Measurements from ENCODE around the gene KCNJ9. TPM values are rescaled to one million over a fixed set of nuclear protein-coding genes. Genes with fewer than 3 reads are reported as not detected.

The KCNJ9 gene
- total RNA-seq, 1 experiment from 2014 or later = 0.09 TPM

DNA sequence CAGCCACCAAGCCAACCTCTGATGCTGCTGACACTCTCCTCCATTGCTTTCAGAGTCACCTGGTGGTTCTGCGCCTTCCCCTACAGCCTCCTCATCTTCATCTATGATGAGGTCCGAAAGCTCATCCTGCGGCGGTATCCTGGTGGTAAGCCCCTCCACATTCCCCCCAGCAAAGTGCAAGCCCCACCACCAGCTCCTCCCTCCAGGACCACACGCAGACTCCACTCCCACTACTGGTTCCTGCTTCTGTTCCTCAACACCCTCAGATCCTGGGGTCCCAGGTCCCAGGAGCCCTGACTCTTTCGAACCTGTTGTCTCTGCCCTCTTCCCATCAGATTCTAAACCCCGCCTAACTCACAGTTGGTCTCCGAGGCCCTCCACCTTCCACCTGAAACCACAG lies 58.5 kb downstream of the KCNJ9 start (continued):
- TF ChIP-seq, protein P1, sequence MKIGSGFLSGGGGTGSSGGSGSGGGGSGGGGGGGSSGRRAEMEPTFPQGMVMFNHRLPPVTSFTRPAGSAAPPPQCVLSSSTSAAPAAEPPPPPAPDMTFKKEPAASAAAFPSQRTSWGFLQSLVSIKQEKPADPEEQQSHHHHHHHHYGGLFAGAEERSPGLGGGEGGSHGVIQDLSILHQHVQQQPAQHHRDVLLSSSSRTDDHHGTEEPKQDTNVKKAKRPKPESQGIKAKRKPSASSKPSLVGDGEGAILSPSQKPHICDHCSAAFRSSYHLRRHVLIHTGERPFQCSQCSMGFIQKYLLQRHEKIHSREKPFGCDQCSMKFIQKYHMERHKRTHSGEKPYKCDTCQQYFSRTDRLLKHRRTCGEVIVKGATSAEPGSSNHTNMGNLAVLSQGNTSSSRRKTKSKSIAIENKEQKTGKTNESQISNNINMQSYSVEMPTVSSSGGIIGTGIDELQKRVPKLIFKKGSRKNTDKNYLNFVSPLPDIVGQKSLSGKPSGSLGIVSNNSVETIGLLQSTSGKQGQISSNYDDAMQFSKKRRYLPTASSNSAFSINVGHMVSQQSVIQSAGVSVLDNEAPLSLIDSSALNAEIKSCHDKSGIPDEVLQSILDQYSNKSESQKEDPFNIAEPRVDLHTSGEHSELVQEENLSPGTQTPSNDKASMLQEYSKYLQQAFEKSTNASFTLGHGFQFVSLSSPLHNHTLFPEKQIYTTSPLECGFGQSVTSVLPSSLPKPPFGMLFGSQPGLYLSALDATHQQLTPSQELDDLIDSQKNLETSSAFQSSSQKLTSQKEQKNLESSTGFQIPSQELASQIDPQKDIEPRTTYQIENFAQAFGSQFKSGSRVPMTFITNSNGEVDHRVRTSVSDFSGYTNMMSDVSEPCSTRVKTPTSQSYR (CRISPR knock-in tag; IDR thresholded peaks at IDR 0.05) = no peak
- no peak for TF ChIP-seq SMAD4 (CRISPR knock-in tag; IDR thresholded peaks at IDR 0.05)
- TF ChIP-seq CREB1 (CRISPR knock-in tag; IDR thresholded peaks at IDR 0.05) = no peak
- TF ChIP-seq TP53 (CRISPR knock-in tag; IDR thresholded peaks at IDR 0.05) = no peak
- TF ChIP-seq FOXK1 (CRISPR knock-in tag; IDR thresholded peaks at IDR 0.05) = no peak
- no peak for TF ChIP-seq TEAD4 (CRISPR knock-in tag; IDR thresholded peaks at IDR 0.05)
- no peak for TF ChIP-seq ZNF121 (CRISPR knock-in tag; IDR thresholded peaks at IDR 0.05)
- TF ChIP-seq TEAD1 (CRISPR knock-in tag; IDR thresholded peaks at IDR 0.05) = no peak
- no peak for TF ChIP-seq MYBL2 (CRISPR knock-in tag; IDR thresholded peaks at IDR 0.05)
- TF ChIP-seq ZNF671 (CRISPR knock-in tag; IDR thresholded peaks at IDR 0.05) = no peak

Other genes with a start within 250 kb of the KCNJ9 start
- gene VSIG8, start 218.9 kb upstream of the KCNJ9 start, total RNA-seq (2021) = not detected in 3 replicates
- 0.27 to 0.48 TPM (median 0.48 TPM) in 3 replicates for gene CFAP45, start 181.4 kb upstream of the KCNJ9 start, total RNA-seq (2021)
- 66.9 to 75.3 TPM (median 73.3 TPM) in 3 replicates for gene TAGLN2, start 156.0 kb upstream of the KCNJ9 start, total RNA-seq (2021)
- 16.4 to 19.4 TPM (median 18.8 TPM) in 3 replicates for gene IGSF9, start 135.9 kb upstream of the KCNJ9 start, total RNA-seq (2021)
- gene SLAMF9, start 127.3 kb upstream of the KCNJ9 start, total RNA-seq (2021) = not detected in 3 replicates
- gene PIGM, start 49.5 kb upstream of the KCNJ9 start, total RNA-seq (2021) = 4.4 to 5.2 TPM (median 4.4 TPM) in 3 replicates
- 1.4 to 1.6 TPM (median 1.4 TPM) in 3 replicates for gene KCNJ10, start 11.4 kb upstream of the KCNJ9 start, total RNA-seq (2021)
- gene IGSF8, start 17.1 kb downstream of the KCNJ9 start, total RNA-seq (2021) = 86.7 to 101 TPM (median 95.1 TPM) in 3 replicates
- gene ATP1A2, start 34.2 kb downstream of the KCNJ9 start, total RNA-seq (2021) = 22.8 to 25.6 TPM (median 23.2 TPM) in 3 replicates
- 0.37 to 0.78 TPM (median 0.55 TPM) in 3 replicates for gene ATP1A4, start 70.1 kb downstream of the KCNJ9 start, total RNA-seq (2021)
- gene CASQ1, start 109.0 kb downstream of the KCNJ9 start, total RNA-seq (2021) = 0.46 to 0.50 TPM (median 0.48 TPM) in 3 replicates
- gene PEA15, start 123.8 kb downstream of the KCNJ9 start, total RNA-seq (2021) = 43.6 to 56.3 TPM (median 46.9 TPM) in 3 replicates
- 121 to 143 TPM (median 128 TPM) in 3 replicates for gene DCAF8, start 181.0 kb downstream of the KCNJ9 start, total RNA-seq (2021)
- gene PEX19, start 203.6 kb downstream of the KCNJ9 start, total RNA-seq (2021) = 80.6 to 85.5 TPM (median 85.2 TPM) in 3 replicates